ENCODE data around the gene VAV3. TPM values are rescaled to one million over a fixed set of nuclear protein-coding genes. Genes with fewer than 3 reads are reported as not detected.

Gene VAV3
- total RNA-seq, 4 donors from 2014 or later: 117 to 239 (median 135) TPM

GRCh38 chr1:107557095-107557494 is 407.9 kb downstream of the VAV3 start:
- WGBS: 74% methylated on average over 2 of the region's 2 CpGs

GRCh38 chr1:107555578-107555977 is 409.4 kb downstream of the VAV3 start:
- no peaks in the 10 kb centered on the region for H3K9me3 ChIP-seq
- no peaks in the 10 kb centered on the region for H3K27me3 ChIP-seq
- DNase-seq (ENCODE audit: low spot score in 2 of 2): no peak
- H3K4me3 ChIP-seq: no peak overlapping the region
- H3K36me3 ChIP-seq: no peaks in the 10 kb centered on the region
- H3K4me1 ChIP-seq: peaks cover 3% of the 10 kb centered on the region
- TF ChIP-seq CTCF (IDR thresholded peaks at IDR 0.05): no peak
- TF ChIP-seq POLR2A (IDR thresholded peaks at IDR 0.05): no peak
- no peak for TF ChIP-seq POLR2AphosphoS5 (IDR thresholded peaks at IDR 0.05)
- no peak for TF ChIP-seq EP300 (IDR thresholded peaks at IDR 0.05)
- H3K27ac ChIP-seq: no peak overlapping the region

More at GRCh38 chr1:107557095-107557494, 407.9 kb downstream of the VAV3 start:
- Histone ChIP-seq H3K36me3 (no peaks in the 10 kb centered on the region), H3K4me1 (peaks cover 3% of the 10 kb centered on the region), H3K4me3 (no peak overlapping the region), H3K9me3 (no peaks in the 10 kb centered on the region), H3K27ac (no peak overlapping the region), H3K27me3 (no peaks in the 10 kb centered on the region)
- TF ChIP-seq POLR2A (IDR thresholded peaks at IDR 0.05) (no peak), POLR2AphosphoS5 (IDR thresholded peaks at IDR 0.05) (no peak), EP300 (IDR thresholded peaks at IDR 0.05) (no peak), CTCF (IDR thresholded peaks at IDR 0.05) (no peak)
- no peak for DNase-seq (ENCODE audit: low spot score in 2 of 2)

- Histone ChIP-seq H3K4me3 (no peak overlapping the region), H3K9me3 (no peaks in the 10 kb centered on the region), H3K27me3 (no peaks in the 10 kb centered on the region), H3K36me3 (no peaks in the 10 kb centered on the region), H3K4me1 (peaks cover 1% of the 10 kb centered on the region), H3K27ac (no peak overlapping the region)
- no peak for DNase-seq (ENCODE audit: low spot score in 2 of 2)
- TF ChIP-seq CTCF (IDR thresholded peaks at IDR 0.05): no peak
- TF ChIP-seq EP300 (IDR thresholded peaks at IDR 0.05): no peak
- TF ChIP-seq POLR2A (IDR thresholded peaks at IDR 0.05): no peak
- TF ChIP-seq POLR2AphosphoS5 (IDR thresholded peaks at IDR 0.05): no peak
- WGBS: 91% methylated on average over 1 of the region's 1 CpG
Observed at GRCh38 chr1:107552781-107553180, 412.2 kb downstream of the VAV3 start.

- TF ChIP-seq EP300 (IDR thresholded peaks at IDR 0.05) (no peak), POLR2AphosphoS5 (IDR thresholded peaks at IDR 0.05) (no peak), POLR2A (IDR thresholded peaks at IDR 0.05) (no peak), CTCF (IDR thresholded peaks at IDR 0.05) (no peak)
- WGBS: 85% methylated on average over 1 of the region's 1 CpG
- DNase-seq (ENCODE audit: low spot score in 2 of 2): no peak
Observed at GRCh38 chr1:107551456-107551855, 413.5 kb downstream of the VAV3 start.

GRCh38 chr1:107550358-107550757 is 414.6 kb downstream of the VAV3 start:
- H3K9me3 ChIP-seq: no peaks in the 10 kb centered on the region
- WGBS: 95% methylated on average over 5 of the region's 5 CpGs
- no peak for DNase-seq (ENCODE audit: low spot score in 2 of 2)
- no peak overlapping the region for H3K4me3 ChIP-seq
- H3K27ac ChIP-seq: no peak overlapping the region
- TF ChIP-seq POLR2AphosphoS5 (IDR thresholded peaks at IDR 0.05) (no peak), POLR2A (IDR thresholded peaks at IDR 0.05) (no peak), CTCF (IDR thresholded peaks at IDR 0.05) (no peak), EP300 (IDR thresholded peaks at IDR 0.05) (no peak)
- no peaks in the 10 kb centered on the region for H3K36me3 ChIP-seq
- no peaks in the 10 kb centered on the region for H3K27me3 ChIP-seq
- H3K4me1 ChIP-seq: peaks cover 12% of the 10 kb centered on the region

More at GRCh38 chr1:107551456-107551855, 413.5 kb downstream of the VAV3 start:
- Histone ChIP-seq H3K4me1 (peaks cover 9% of the 10 kb centered on the region), H3K9me3 (no peaks in the 10 kb centered on the region), H3K27me3 (no peaks in the 10 kb centered on the region), H3K27ac (no peak overlapping the region), H3K4me3 (no peak overlapping the region), H3K36me3 (no peaks in the 10 kb centered on the region)
